ENCODE measurements around the gene KIAA1549.

The KIAA1549 gene

GRCh38 chr7:138974675-138975292 is 6.4 kb downstream of the KIAA1549 start:
- DNase-seq: no peak

- DNase-seq: no peak
Observed at GRCh38 chr7:138974103-138974502, 7.1 kb downstream of the KIAA1549 start.

GRCh38 chr7:138970952-138971351 is 10.2 kb downstream of the KIAA1549 start:
- DNase-seq: no peak

DNA sequence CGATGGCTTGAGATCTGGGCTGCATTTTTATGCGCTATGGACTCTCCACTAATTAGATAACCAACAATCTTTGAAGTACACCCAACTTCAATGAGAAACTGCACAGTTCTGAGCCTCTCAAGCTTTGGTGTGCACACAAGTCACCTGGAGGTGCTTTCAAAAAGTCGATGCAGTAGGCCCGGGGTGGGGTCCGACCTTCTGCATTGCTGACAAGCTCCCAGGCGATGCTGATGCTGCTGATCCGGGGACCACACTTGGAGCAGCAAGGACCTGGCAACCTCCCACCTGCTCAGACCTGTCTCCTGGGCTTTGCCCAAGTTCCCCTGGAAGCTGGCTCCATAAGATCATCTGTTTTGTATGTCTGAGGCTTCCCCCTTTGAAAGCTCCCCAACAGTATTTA is 10.7 kb downstream of the KIAA1549 start:
- DNase-seq: no peak

GRCh38 chr7:138967159-138967558 is 14.0 kb downstream of the KIAA1549 start:
- no peak for DNase-seq

DNA sequence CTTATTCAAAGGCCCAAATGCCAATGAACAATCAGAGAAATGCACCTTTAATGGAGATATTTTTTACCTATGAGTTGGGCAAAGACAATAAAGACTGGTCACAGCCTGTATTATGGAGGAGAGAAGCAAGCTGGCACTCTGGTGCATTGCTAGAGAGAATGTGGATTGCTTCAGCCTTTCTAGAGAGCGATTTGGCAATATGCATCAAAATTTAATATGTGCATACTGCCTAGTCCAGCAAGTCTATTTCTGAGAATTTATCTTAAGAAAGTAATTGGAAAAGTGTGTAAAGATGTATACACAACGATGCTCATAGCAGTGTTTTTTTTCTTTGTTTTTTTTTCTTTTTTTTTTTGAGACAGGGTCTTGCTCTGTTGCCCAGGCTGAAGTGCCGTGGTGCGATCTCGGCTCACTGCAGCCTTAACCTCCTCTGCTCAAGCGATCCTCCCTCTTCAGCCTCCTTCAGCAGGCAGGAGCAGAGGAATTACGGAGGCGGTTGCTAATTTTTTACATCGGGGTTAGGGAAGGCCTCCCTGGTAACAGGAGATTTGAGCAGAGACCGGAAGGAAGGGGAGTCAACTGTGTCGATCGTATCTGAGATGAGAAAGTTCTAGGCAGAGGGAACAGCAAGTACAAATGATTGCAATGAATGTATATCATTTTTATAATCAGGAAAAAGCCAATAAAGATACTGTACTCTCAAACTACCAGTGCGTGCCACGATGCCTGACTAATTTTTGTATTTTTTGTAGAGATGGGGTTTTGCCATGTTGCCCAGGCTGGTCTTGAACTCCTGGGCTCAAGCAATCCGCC is 16.4 kb downstream of the KIAA1549 start:
- DNase-seq: no peak

DNA sequence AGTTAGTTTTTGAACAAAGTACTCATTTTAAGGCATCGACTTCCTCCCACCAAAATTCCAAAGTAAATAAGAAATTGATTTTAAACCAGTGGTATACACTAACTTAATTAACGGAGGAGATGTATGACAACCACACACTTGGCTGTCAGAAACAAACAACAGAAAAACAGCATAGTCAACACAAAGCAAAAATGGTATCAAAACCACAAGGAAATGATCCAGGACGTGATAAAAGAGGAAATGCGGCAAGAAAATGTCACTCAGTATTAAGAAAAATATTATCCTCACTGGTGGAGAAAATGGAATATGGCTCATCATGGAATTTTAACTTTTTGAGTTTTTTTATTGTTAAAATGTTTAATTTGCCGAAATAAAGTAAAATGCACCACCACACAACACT is 17.5 kb downstream of the KIAA1549 start:
- no peak for DNase-seq

- DNase-seq: no peak
Observed at GRCh38 chr7:138962561-138963270, 18.5 kb downstream of the KIAA1549 start.

GRCh38 chr7:138961159-138961558 is 20.0 kb downstream of the KIAA1549 start:
- DNase-seq: no peak

DNA sequence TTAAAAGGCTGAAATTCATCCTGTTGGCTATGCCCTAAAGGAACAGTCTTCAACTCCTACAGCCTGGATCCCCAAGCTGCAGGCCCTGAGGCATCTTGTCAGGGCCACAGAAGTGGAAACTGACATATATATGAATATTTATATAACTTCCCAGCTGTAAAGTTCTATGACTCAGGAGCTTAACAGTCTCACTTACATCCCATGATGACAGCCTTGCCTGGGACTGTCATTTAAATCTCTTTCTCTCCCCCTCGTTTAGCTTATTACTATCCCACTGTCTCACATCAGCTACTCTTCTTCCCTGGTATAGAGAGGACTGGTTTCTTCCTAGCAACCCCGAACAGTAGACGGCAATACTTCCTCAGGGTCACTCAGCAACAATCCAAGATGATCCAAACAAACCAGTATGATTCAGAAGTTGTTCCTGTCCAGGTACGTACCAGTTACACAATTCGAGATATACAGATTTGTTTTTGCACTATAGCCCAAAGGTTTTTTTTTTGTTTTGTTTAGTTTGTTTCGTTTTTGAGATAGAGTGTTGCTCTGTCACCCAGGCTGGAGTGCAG is 22.7 kb downstream of the KIAA1549 start:
- DNase-seq: no peak

DNA sequence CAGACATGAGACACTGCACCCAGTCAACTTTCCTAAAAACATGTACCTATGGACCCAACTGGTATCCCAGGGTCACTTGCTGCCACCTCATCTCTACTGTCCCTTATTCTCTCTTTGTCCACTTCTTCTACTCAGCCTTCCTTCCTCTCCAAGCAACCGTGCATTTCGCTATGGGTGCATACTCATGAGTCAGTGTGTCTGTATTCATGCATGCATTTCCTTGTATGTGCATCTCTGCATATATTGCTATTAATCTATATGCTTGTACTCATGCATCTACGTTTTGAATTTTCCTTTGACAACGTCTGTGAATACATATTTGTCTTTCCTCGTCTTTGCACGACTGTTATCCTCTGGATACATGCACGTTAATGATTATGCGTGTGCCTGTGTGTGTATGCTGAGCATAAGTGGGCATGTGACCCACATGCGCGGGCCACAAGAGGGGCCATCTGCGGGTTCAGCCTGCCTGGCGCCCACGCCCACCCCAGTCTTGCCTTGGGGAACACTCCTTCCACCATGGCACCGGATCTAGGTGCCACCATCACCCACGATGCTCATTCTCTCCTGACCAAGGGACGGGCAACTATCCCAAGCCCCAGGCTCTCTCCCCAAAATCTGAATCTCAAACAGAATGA is 23.3 kb downstream of the KIAA1549 start:
- DNase-seq: no peak

DNA sequence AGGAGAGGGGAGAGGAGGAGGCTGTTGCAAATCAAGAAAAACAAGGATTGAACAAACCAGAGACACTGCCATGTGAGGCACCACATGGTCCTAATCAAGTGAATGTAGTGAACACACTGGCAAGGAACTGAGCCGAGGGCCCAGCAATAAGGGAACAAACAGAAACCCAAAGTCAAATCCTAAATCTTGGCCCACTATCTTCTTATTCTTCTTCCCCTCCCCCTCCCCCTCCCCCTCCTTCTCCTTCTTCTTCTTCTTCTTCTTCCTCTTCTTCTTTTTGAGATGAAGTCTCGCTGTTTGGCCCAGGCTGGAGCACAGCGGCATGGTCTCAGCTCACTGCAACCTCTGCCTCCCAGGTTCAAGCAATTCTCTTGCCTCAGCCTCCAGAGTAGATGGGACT is 24.0 kb downstream of the KIAA1549 start:
- DNase-seq: no peak

- DNase-seq: no peak
Observed at GRCh38 chr7:138954545-138955475, 26.4 kb downstream of the KIAA1549 start.

- DNase-seq: no peak
Observed at GRCh38 chr7:138952791-138953190, 28.4 kb downstream of the KIAA1549 start.

DNA sequence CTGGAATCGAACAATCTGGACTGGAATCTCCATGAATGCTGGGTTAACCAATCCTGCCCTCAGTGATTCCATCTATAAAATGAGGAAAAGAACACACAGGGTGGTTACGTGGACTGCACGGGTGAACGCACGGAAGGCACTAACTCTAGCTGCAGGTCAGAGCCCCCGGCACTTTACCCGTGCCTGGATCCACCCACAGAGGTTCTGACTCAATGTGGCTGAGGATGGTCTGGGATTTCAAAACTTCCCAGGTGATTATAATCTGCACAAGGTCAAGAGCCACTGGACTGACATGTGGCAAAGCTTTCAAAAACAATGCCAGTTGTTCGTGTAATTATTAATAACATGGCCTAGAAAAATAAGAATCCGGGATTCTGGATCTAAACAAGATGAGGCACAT is 29.2 kb downstream of the KIAA1549 start:
- no peak for DNase-seq

DNA sequence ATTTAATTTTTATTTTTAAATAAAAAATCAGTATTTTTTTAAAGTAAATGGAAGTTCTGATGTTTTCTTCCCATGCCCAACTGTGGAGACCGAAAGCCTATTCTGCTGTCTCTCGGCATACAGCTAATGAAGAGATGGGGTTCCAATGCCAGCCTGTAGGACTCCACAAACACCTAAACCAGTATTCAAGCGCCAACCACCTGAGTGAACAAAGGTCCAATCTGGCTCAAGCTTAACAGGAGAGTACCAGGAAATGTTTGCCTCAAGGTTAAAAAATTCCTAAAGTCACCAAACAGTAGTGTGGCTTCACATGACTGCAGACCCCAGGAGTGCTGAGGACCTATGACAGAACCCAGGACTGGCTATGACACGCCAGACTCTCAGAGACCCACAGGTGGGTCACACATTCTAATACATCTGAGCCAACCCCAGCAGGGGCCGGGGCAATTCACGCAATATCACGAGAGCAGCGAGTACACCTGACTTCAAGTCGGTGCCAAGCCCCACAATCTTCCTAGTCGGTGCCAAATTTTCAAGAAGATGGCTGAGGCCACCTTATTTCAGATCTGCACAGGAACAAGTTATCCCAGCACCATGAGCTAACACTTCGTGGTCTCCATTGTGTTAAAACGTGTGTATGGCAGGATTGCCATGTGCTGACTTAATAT is 31.6 kb downstream of the KIAA1549 start:
- DNase-seq: no peak

DNA sequence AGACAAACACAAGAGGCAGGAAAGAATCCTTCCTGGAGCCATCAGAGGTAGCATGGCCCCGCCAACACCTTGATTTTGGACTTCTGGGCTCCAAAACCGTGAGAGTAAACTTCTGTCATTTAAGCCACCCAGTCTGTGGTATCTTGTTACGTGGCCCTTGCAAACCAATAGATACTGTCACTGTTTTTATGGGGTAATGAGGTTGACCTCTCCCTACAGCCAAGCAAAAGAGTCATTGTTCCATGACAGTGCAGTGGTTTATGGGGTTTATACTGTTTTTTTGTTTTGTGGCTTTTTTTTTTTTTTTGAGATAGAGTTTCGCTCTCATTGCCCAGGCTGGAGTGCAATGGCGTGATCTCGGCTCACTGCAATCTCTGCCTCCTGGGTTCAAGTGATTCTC is 32.8 kb downstream of the KIAA1549 start:
- DNase-seq: no peak

DNA sequence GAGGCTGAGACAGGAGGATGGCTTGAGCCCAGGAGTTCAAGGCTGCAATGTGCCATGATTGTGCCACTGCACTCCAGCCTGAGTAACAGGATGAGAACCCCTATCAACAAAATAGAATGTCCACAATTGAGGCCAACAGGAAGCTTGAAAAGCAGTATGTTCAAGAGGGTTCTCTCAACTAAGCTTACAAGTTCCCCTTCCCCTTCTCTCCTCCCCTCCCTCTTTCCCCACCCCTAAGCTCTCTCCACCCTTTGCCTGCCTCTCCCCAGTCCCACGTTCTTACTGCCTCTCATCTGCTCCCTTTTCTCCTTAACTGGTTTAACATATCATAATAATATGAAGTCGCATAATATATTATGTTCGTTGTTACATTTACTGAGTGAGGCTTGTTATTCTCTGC is 35.4 kb downstream of the KIAA1549 start:
- no peak for DNase-seq

DNA sequence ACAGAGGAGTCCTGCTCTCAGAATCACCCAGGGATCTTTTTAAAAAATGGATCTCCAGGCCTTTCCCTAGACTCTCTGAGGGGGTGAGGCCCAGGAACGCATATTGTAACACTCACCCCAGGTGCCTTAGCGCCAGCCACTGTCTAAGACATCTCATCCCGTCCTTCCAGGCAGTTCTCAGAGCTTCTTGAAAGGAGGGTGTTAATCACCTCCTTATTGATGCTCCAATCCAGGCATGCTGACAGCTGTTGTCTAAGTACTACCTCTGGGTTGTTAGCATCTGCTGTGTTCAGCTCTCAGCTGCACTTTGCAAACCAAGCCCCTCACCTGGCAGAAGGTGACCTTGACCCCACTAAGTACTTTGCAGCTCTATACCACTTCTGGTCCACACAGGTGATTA is 36.0 kb downstream of the KIAA1549 start:
- no peak for DNase-seq

GRCh38 chr7:138944592-138944991 is 36.6 kb downstream of the KIAA1549 start:
- DNase-seq: no peak

GRCh38 chr7:138943061-138943460 is 38.1 kb downstream of the KIAA1549 start:
- no peak for DNase-seq

All from T1000 (cell line).